ENCODE results near the gene COX6B1.

Gene COX6B1

DNA sequence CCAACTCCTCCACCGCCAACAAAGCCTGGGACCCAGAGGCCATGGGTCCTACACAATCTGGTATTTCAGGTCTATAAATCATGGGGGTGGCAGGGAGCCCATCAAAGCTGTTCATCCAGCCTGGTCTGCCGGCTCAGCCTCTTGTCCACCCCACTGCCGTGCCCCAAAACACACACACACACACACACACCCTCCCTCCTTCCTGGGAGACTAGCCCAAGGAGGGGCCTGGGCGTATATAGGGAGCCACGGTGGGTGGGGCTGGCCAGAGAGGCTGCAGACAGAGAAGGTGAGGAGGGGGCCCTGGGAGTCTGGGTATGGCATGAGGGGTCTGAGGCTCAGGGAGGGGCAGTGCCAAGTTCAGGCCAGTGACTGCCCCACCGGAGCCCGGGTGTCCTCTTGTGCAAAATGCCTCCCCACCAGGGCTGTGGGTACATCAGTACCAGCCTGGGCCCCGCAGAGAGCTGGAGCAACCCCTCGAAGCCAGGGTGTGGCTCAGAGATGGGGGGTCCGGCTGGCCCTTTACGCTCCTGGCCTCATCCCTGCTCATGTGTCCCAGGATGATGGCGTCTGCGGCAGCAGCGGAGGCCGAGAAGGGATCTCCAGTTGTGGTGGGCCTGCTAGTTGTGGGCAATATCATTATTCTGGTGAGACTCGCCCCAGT lies 18.3 kb downstream of the COX6B1 start, which contains the start of gene UPK1A:
UPK1A (plus strand) TSS at position 267 of the 663 bp plus-strand sequence; CDS start at position 563, 296 bp downstream.
- no peak for DNase-seq (ENCODE audit: low read depth)
- no peak for TF ChIP-seq CTCF (conservative IDR thresholded peaks at IDR 0.05; ENCODE audit: low read depth, low read length)
- no peak within 1 kb of the TSS for H3K4me3 ChIP-seq (ENCODE audit: low read depth, low read length)

GRCh38 chr19:35669566-35669965 lies 21.4 kb downstream of the COX6B1 start:
- no peak overlapping the region for H3K4me3 ChIP-seq (ENCODE audit: low read depth, low read length)
- DNase-seq (ENCODE audit: low read depth) = no peak

GRCh38 chr19:35669974-35670373 lies 21.9 kb downstream of the COX6B1 start:
- no peak overlapping the region for H3K4me3 ChIP-seq (ENCODE audit: low read depth, low read length)
- TF ChIP-seq CTCF (conservative IDR thresholded peaks at IDR 0.05; ENCODE audit: low read depth, low read length) = no peak
- no peak for DNase-seq (ENCODE audit: low read depth)

More at GRCh38 chr19:35669566-35669965, 21.4 kb downstream of the COX6B1 start:
- TF ChIP-seq CTCF (conservative IDR thresholded peaks at IDR 0.05; ENCODE audit: low read depth, low read length) = no peak

- no peak for DNase-seq (ENCODE audit: low read depth)
- no peak for TF ChIP-seq CTCF (conservative IDR thresholded peaks at IDR 0.05; ENCODE audit: low read depth, low read length)
- no peak overlapping the region for H3K4me3 ChIP-seq (ENCODE audit: low read depth, low read length)
Observed at GRCh38 chr19:35670686-35671085, 22.6 kb downstream of the COX6B1 start.

GRCh38 chr19:35671818-35672217 lies 23.7 kb downstream of the COX6B1 start:
- peak; percentile 33 for DNase-seq (ENCODE audit: low read depth)
- TF ChIP-seq CTCF (conservative IDR thresholded peaks at IDR 0.05; ENCODE audit: low read depth, low read length) = no peak
- H3K4me3 ChIP-seq (ENCODE audit: low read depth, low read length) = no peak overlapping the region

DNA sequence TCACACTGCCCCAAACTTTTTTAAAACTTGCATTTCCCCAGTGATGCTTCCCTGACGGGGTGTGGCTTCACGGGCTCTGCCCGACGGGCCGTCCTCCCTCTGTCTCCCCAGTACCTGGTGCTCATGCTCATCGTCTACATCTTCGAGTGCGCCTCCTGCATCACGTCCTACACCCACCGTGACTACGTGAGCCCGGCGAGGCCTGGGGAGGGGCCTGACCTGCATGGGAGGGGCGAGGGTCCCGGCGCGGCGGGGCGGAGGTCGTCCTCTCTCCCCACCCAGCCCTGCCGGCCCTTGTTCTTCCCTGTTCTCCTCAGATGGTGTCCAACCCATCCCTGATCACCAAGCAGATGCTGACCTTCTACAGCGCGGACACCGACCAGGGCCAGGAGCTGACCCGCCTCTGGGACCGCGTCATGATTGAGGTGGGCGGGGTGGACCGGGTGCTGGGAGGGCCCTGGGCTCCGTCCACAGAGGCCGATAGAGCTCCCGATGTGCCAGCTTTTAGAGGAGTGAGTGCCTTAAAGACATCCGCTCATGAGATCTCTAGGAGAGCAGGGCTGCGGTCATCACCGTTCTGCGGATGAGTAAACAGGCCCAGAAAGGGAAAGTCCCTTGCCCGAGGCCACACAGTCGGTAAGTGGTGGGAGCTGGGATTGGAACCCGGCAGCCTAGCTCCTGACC lies 25.1 kb downstream of the COX6B1 start:
- DNase-seq (ENCODE audit: low read depth) = peak; percentile 55
- no peak for TF ChIP-seq CTCF (conservative IDR thresholded peaks at IDR 0.05; ENCODE audit: low read depth, low read length)
- H3K4me3 ChIP-seq (ENCODE audit: low read depth, low read length) = peak overlapping the region; percentile 44

All from choroid plexus epithelial cell (primary cell).